GM12878 (cell line): ENCODE results near the gene PDZD8.

Experiments
- BHLHE40 ChIP-seq, 2 experiments: fragments of 450-650 bp in 1 of 2; IDR thresholded peaks; 2 replicates each; pipeline ENCODE4 v1.6.1; 2011 to 2017; ENCODE audit warnings: low read depth in 2 of 2, borderline replicate concordance in 1 of 2, improper control_type of control experiment in 1 of 2, low read length in 1 of 2, mild to moderate bottlenecking in 1 of 2
- CBX5 ChIP-seq: sonication (generic); IDR thresholded peaks from 2 replicates; pipeline ENCODE4 v1.6.1; 2016; ENCODE audit warnings: low read depth, moderate library complexity, mild to moderate bottlenecking, inconsistent platforms
- FOXM1 ChIP-seq: IDR thresholded peaks from 2 replicates; pipeline ENCODE4 v1.6.1; 2012; ENCODE audit warnings: low read depth, mild to moderate bottlenecking, inconsistent platforms, low read length, moderate library complexity
- NR2C2 ChIP-seq: IDR thresholded peaks from 2 replicates; pipeline ENCODE4 v1.6.1; 2011; ENCODE audit warnings: borderline replicate concordance, low read depth; ENCODE audit not compliant: control insufficient read depth, insufficient read length
- POLR2A ChIP-seq: IDR thresholded peaks from 2 replicates; pipeline ENCODE4 v1.6.1; 2011; ENCODE audit warnings: low read depth, mild to moderate bottlenecking, low read length
- POLR2AphosphoS5 ChIP-seq: IDR thresholded peaks from 2 replicates; pipeline ENCODE4 v1.6.1; 2011; ENCODE audit warnings: mild to moderate bottlenecking, low read length, inconsistent platforms
- RAD21 ChIP-seq: IDR thresholded peaks from 2 replicates; pipeline ENCODE4 v1.6.1; 2011; ENCODE audit warnings: mild to moderate bottlenecking, low read depth, low read length, moderate library complexity; ENCODE audit not compliant: insufficient read depth
- STAT1 ChIP-seq: fragments of 450-650 bp; conservative IDR thresholded peaks from 2 replicates; pipeline ENCODE4 v1.6.1; 2014; ENCODE audit warnings: antibody characterized with exemption, mild to moderate bottlenecking
- TF ChIP-seq, protein P1 (sequence below), 3 experiments: IDR thresholded peaks in 2 of 3; conservative IDR thresholded peaks in 1 of 3; 2 replicates each; pipeline ENCODE4 v1.5.1; 2011; ENCODE audit warnings: low read depth in 3 of 3, low read length in 3 of 3, mild to moderate bottlenecking in 3 of 3, control low read depth in 2 of 3, moderate library complexity in 2 of 3, inconsistent platforms in 1 of 3, mixed read lengths in 1 of 3; ENCODE audit not compliant: control insufficient read depth in 2 of 3, insufficient read depth in 1 of 3; ENCODE audit errors: extremely low read depth in 1 of 3
- TF ChIP-seq, protein P2 (sequence below): fragments of 450-650 bp; IDR thresholded peaks from 2 replicates; pipeline ENCODE4 v1.6.1; 2016; ENCODE audit warnings: mild to moderate bottlenecking, moderate library complexity, borderline replicate concordance

DNA sequence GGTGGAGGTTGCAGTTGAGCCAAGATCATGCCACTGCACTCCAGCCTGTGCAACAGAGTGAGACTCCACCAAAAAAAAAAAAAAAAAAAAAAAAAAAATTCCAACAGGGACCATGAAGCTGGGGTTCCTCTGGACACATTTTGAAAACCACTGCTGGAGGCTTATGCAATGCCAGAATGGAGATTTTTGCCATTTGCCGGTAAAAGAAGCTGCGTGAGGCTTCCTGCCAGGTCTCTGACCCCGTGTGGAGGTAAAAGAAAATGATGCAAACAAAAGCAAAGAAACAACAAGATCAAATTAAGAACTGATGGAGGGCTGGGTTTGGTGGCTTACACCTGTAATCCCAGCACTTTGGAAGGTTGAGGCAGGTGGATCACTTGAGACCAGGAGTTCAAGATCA, 30.5 kb upstream of the PDZD8 start:
- TF ChIP-seq, protein P1, sequence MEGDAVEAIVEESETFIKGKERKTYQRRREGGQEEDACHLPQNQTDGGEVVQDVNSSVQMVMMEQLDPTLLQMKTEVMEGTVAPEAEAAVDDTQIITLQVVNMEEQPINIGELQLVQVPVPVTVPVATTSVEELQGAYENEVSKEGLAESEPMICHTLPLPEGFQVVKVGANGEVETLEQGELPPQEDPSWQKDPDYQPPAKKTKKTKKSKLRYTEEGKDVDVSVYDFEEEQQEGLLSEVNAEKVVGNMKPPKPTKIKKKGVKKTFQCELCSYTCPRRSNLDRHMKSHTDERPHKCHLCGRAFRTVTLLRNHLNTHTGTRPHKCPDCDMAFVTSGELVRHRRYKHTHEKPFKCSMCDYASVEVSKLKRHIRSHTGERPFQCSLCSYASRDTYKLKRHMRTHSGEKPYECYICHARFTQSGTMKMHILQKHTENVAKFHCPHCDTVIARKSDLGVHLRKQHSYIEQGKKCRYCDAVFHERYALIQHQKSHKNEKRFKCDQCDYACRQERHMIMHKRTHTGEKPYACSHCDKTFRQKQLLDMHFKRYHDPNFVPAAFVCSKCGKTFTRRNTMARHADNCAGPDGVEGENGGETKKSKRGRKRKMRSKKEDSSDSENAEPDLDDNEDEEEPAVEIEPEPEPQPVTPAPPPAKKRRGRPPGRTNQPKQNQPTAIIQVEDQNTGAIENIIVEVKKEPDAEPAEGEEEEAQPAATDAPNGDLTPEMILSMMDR (IDR thresholded peaks at IDR 0.05 in 2 of 3, conservative IDR thresholded peaks at IDR 0.05 in 1 of 3; ENCODE audit: control insufficient read depth in 2 of 3, extremely low read depth in 1 of 3, insufficient read depth in 1 of 3, low read depth in 3 of 3, low read length in 3 of 3) = no peak
- TF ChIP-seq POLR2AphosphoS5 (no peak), POLR2A (no peak), STAT1 (no peak), CBX5 (no peak), RAD21 (no peak), BHLHE40 (IDR thresholded peaks at IDR 0.05; ENCODE audit: borderline replicate concordance in 1 of 2, low read depth in 2 of 2, low read length in 1 of 2) (no peak), NR2C2 (no peak), FOXM1 (no peak)
- TF ChIP-seq, protein P2, sequence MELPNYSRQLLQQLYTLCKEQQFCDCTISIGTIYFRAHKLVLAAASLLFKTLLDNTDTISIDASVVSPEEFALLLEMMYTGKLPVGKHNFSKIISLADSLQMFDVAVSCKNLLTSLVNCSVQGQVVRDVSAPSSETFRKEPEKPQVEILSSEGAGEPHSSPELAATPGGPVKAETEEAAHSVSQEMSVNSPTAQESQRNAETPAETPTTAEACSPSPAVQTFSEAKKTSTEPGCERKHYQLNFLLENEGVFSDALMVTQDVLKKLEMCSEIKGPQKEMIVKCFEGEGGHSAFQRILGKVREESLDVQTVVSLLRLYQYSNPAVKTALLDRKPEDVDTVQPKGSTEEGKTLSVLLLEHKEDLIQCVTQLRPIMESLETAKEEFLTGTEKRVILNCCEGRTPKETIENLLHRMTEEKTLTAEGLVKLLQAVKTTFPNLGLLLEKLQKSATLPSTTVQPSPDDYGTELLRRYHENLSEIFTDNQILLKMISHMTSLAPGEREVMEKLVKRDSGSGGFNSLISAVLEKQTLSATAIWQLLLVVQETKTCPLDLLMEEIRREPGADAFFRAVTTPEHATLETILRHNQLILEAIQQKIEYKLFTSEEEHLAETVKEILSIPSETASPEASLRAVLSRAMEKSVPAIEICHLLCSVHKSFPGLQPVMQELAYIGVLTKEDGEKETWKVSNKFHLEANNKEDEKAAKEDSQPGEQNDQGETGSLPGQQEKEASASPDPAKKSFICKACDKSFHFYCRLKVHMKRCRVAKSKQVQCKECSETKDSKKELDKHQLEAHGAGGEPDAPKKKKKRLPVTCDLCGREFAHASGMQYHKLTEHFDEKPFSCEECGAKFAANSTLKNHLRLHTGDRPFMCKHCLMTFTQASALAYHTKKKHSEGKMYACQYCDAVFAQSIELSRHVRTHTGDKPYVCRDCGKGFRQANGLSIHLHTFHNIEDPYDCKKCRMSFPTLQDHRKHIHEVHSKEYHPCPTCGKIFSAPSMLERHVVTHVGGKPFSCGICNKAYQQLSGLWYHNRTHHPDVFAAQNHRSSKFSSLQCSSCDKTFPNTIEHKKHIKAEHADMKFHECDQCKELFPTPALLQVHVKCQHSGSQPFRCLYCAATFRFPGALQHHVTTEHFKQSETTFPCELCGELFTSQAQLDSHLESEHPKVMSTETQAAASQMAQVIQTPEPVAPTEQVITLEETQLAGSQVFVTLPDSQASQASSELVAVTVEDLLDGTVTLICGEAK = no peak
